ENCODE results near the gene RTN4. TPM values are rescaled to one million over a fixed set of nuclear protein-coding genes. Genes with fewer than 3 reads are reported as not detected.

RTN4 gene
- total RNA-seq (2021; ENCODE audit: unreplicated experiment): 513 TPM
- polyA plus RNA-seq (2012; ENCODE audit: insufficient read length): 447 TPM
- percentile 99 among the genes with signal in this experiment for Bru-seq, nascent RNA
- percentile 96 among the genes with signal in this experiment for BruChase-seq, experiment 1, labeled RNA remaining after a 2-hour chase
- percentile 96 among the genes with signal in this experiment for BruChase-seq, experiment 2, labeled RNA remaining after a 6-hour chase
- long read RNA-seq, full-length matches to known transcripts: 455 of 938 reads
- long read RNA-seq, partial matches to known transcripts: 50 of 938 reads
- long read RNA-seq, other reads (novel, unspliced or antisense): 433 of 938 reads

GRCh38 chr2:55050100-55050994 lies at the start of gene RTN4:
RTN4 (minus strand) TSS chr2:55050451; CDS start chr2:55050300, 151 bp downstream.
- Histone ChIP-seq H3K27me3 (ENCODE audit: control insufficient read depth, insufficient read depth, low read length) (no peaks in the 10 kb centered on the region), H3K9me3 (ENCODE audit: control insufficient read depth, insufficient read depth, low read depth, low read length) (no peaks in the 10 kb centered on the region), H3K36me3 (ENCODE audit: control insufficient read depth, insufficient read depth, low read length) (peaks cover 6% of the 10 kb centered on the region), H3K4me1 (ENCODE audit: control insufficient read depth, insufficient read depth, low read length) (peaks cover 27% of the 10 kb centered on the region), H3K4me3 (ENCODE audit: low read depth in 2 of 2, low read length in 2 of 2) (peak within 1 kb of the TSS; percentile 65 to 84), H3K27ac (ENCODE audit: low read length) (peak within 1 kb of the TSS; percentile 100)
- BruUV-seq (replicated peaks): TSS peak; percentile 55
- TF ChIP-seq TCF7L2 (IDR thresholded peaks at IDR 0.05; ENCODE audit: low read depth, low read length) (no peak), POLR2AphosphoS5 (IDR thresholded peaks at IDR 0.05; ENCODE audit: low read depth, low read length) (peak; percentile 83), CTCF (IDR thresholded peaks at IDR 0.05) (no peak), SIN3A (IDR thresholded peaks at IDR 0.05; ENCODE audit: borderline replicate concordance, insufficient read depth, low read depth, low read length) (peak; percentile 73; the same call in 1 of the 2 replicates), REST (IDR thresholded peaks at IDR 0.05; ENCODE audit: insufficient read depth in 1 of 2, low read depth in 2 of 2, low read length in 1 of 2) (peak in 1 of 2 experiments; percentile 62; a peak in 1 of 4 replicates)
- ChIA-PET POLR2A (interaction anchor here (0.5 to 1.2 kb wide), 17 partner anchors 10 to 449 kb away, joined by 3 to 7 read pairs (median 4); no protein-coding TSS in a partner anchor), CTCF (interaction anchor here (0.6 to 1.6 kb wide), 2 partner anchors 151 to 366 kb away, joined by 3 to 7 read pairs; no protein-coding TSS in a partner anchor)
- DNase-seq (ENCODE audit: low read depth, low spot score): peak; percentile 98
- intact Hi-C loops (cut with micrococcal nuclease; ENCODE audit: unreplicated experiment): loop anchor here (5.0 kb wide), 1 partner anchor 57 kb away; no protein-coding TSS in a partner anchor
- in situ Hi-C loops (cut with HindIII; ENCODE audit: low pct_unique_long_range_greater_than_20kb, low sequenced_read_pairs): no loop called here
- ATAC-seq: peak; percentile 85

GRCh38 chr2:55099493-55099877 lies 49.2 kb upstream of the RTN4 start:
- Histone ChIP-seq H3K4me3 (ENCODE audit: low read depth in 2 of 2, low read length in 2 of 2) (no peak overlapping the region), H3K27ac (ENCODE audit: low read length) (peak overlapping the region; percentile 80; the same call in 1 of the 2 replicates), H3K27me3 (ENCODE audit: control insufficient read depth, insufficient read depth, low read length) (no peaks in the 10 kb centered on the region), H3K9me3 (ENCODE audit: control insufficient read depth, insufficient read depth, low read depth, low read length) (no peaks in the 10 kb centered on the region), H3K4me1 (ENCODE audit: control insufficient read depth, insufficient read depth, low read length) (peaks cover 14% of the 10 kb centered on the region), H3K36me3 (ENCODE audit: control insufficient read depth, insufficient read depth, low read length) (no peaks in the 10 kb centered on the region)
- no peak for TF ChIP-seq SIN3A (IDR thresholded peaks at IDR 0.05; ENCODE audit: borderline replicate concordance, insufficient read depth, low read depth, low read length)
- no peak for TF ChIP-seq CTCF (IDR thresholded peaks at IDR 0.05)
- no peak for TF ChIP-seq TCF7L2 (IDR thresholded peaks at IDR 0.05; ENCODE audit: low read depth, low read length)
- TF ChIP-seq POLR2AphosphoS5 (IDR thresholded peaks at IDR 0.05; ENCODE audit: low read depth, low read length): no peak
- no peak for TF ChIP-seq REST (IDR thresholded peaks at IDR 0.05; ENCODE audit: insufficient read depth in 1 of 2, low read depth in 2 of 2, low read length in 1 of 2)
- POLR2A ChIA-PET: no interaction called here
- ATAC-seq (no peak), DNase-seq (ENCODE audit: low read depth, low spot score) (no peak)
- no TSS peak for BruUV-seq (replicated peaks)
- CTCF ChIA-PET: no interaction called here
- in situ Hi-C loops (cut with HindIII; ENCODE audit: low pct_unique_long_range_greater_than_20kb, low sequenced_read_pairs): no loop called here
- intact Hi-C loops (cut with micrococcal nuclease; ENCODE audit: unreplicated experiment): no loop called here

All from Panc1 (cell line).